Erythroblast (primary cell): Measurements from ENCODE around the gene RBKS.

Source experiments
- GATA1 ChIP-seq: IDR thresholded peaks from 2 replicates; pipeline ENCODE4 v1.6.1; 2011; ENCODE audit warnings: low read depth, mild to moderate bottlenecking, control low read depth, low read length, moderate library complexity
- POLR2A ChIP-seq: IDR thresholded peaks from 2 replicates; pipeline ENCODE4 v1.6.1; 2011; ENCODE audit warnings: mild to moderate bottlenecking, low read length

- no peak for TF ChIP-seq POLR2A
- TF ChIP-seq GATA1, result no peak
Observed at GRCh38 chr2:27735263-27735904, 154.8 kb downstream of the RBKS start.
